K562 (cell line): ENCODE data around the gene ASB13. TPM values are rescaled to one million over a fixed set of nuclear protein-coding genes. Genes with fewer than 3 reads are reported as not detected.

Source experiments
- ATAC-seq: fragments of 200-7000 bp; cut with Tn5 transposase; 3 replicates; pipeline ENCODE4 v1.9.1; 2020; ENCODE audit warnings: moderate library complexity
- BruUV-seq: library from RNA; stranded (reverse); fragments of 400-500 nt; replicated peaks from 2 replicates; lab custom pipeline; 2021; lab: Mats Ljungman, UMichigan
- CTCF ChIA-PET: fragments of 300-600 bp; formaldehyde crosslinking; extraction: SDS; loops from one replicate; lab custom pipeline; 2021; ENCODE audit warnings: low intra/inter-chr PET ratio; lab: Yijun Ruan, JAX
- POLR2A ChIA-PET: fragments of 300-600, 350-650 bp; sonication (Branson Sonifier 250); formaldehyde crosslinking; extraction: SDS; loops from one replicate; lab custom pipeline; 2021; ENCODE audit warnings: antibody characterized with exemption, inconsistent platforms; lab: Yijun Ruan, JAX
- DNase-seq, 4 experiments: peaks; one replicate each; pipeline versions ENCODE4 v3.0.0 to v3.0.0-alpha.2; 2011 to 2018; ENCODE audit warnings: low spot score in 3 of 4, mixed read lengths in 3 of 4; ENCODE audit errors: extremely low read depth in 1 of 4
- FAIRE-seq: peaks from 2 replicates; lab custom pipeline; 2011; peaks lifted over from hg19 to GRCh38; lab: Jason Lieb, UNC
- H2AFZ ChIP-seq: 2 replicates; pipeline ENCODE4 v1.6.0; 2011; ENCODE audit warnings: low read depth, low read length, control low read depth, inconsistent platforms
- H3K27ac ChIP-seq: fragments of 200-600 bp; 3 replicates; pipeline ENCODE4 v1.8.0; 2011; ENCODE audit warnings: low read depth, mild to moderate bottlenecking, control low read depth, inconsistent platforms, low read length, moderate library complexity, mixed read lengths; ENCODE audit errors: extremely low read depth
- H3K27me3 ChIP-seq, 2 experiments: fragments of 300-600 bp in 1 of 2; 2 replicates in 1 of 2; 3 replicates in 1 of 2; pipeline versions ENCODE4 v1.6.0 to v1.8.0; 2011; ENCODE audit warnings: inconsistent platforms in 2 of 2, low read length in 2 of 2, mild to moderate bottlenecking in 1 of 2, mixed read lengths in 1 of 2, moderate library complexity in 1 of 2; ENCODE audit not compliant: control insufficient read depth in 2 of 2, insufficient read depth in 2 of 2
- H3K36me3 ChIP-seq: fragments of 300-600 bp; 3 replicates; pipeline ENCODE4 v1.8.0; 2011; ENCODE audit warnings: mild to moderate bottlenecking, low read length, inconsistent platforms; ENCODE audit not compliant: control insufficient read depth, insufficient read depth
- H3K4me1 ChIP-seq, 2 experiments: fragments of 200-600 bp in 1 of 2; replicated peaks in 1 of 2; 2 replicates in 1 of 2; 3 replicates in 1 of 2; pipeline versions ENCODE4 v1.5.1 to v1.8.0; 2011; ENCODE audit warnings: inconsistent platforms in 2 of 2, low read length in 2 of 2, mild to moderate bottlenecking in 1 of 2, mixed read lengths in 1 of 2, moderate library complexity in 1 of 2; ENCODE audit not compliant: control insufficient read depth in 2 of 2, insufficient read depth in 2 of 2
- H3K4me2 ChIP-seq: 2 replicates; pipeline ENCODE4 v1.6.1; 2011; ENCODE audit warnings: low read length, control low read depth, inconsistent platforms, mixed read lengths; ENCODE audit not compliant: insufficient read depth
- H3K4me3 ChIP-seq: fragments of 200-600 bp; sonication (generic), shearing (Covaris generic); 2 replicates; pipeline ENCODE4 v1.5.1; 2016; ENCODE audit warnings: control low read depth, inconsistent platforms
- H3K79me2 ChIP-seq: fragments of 200-600 bp; 3 replicates; pipeline ENCODE4 v1.8.0; 2011; ENCODE audit warnings: low read length, inconsistent platforms; ENCODE audit not compliant: control insufficient read depth, insufficient read depth
- H3K9ac ChIP-seq, 2 experiments: 2 replicates each; pipeline versions ENCODE4 v1.6.0 to v1.6.1; 2011; ENCODE audit warnings: low read depth in 2 of 2, low read length in 2 of 2, control low read depth in 1 of 2, inconsistent platforms in 1 of 2, mild to moderate bottlenecking in 1 of 2, mixed read lengths in 1 of 2; ENCODE audit not compliant: insufficient read depth in 1 of 2
- H3K9me1 ChIP-seq: one replicate; pipeline ENCODE4 v1.6.0; 2011; ENCODE audit warnings: inconsistent platforms, mild to moderate bottlenecking, low read length, moderate library complexity; ENCODE audit not compliant: control insufficient read depth, insufficient read depth
- H3K9me3 ChIP-seq: replicated peaks from 2 replicates; pipeline ENCODE4 v1.5.1; 2011; ENCODE audit warnings: low read depth, low read length, inconsistent platforms; ENCODE audit not compliant: control insufficient read depth, insufficient read depth
- H4K20me1 ChIP-seq: replicated peaks from 2 replicates; pipeline ENCODE4 v1.6.1; 2011; ENCODE audit warnings: low read length, inconsistent platforms, mixed read lengths; ENCODE audit not compliant: control insufficient read depth, insufficient read depth
- BRD4 ChIP-seq: fragments of 200-600 bp; sonication (generic); IDR thresholded peaks from 2 replicates; pipeline ENCODE4 v1.6.1; 2017; ENCODE audit warnings: inconsistent platforms
- MCM7 ChIP-seq, 2 experiments: fragments of 450-650 bp; IDR thresholded peaks; 2 replicates each; pipeline ENCODE4 v1.6.1; 2016 to 2018
- SAFB2 ChIP-seq: fragments of 200-400 bp; formaldehyde crosslinking; IDR thresholded peaks from 2 replicates; pipeline ENCODE4 v1.6.1; 2018; ENCODE audit warnings: borderline replicate concordance, low read length, low read depth, moderate library complexity; ENCODE audit not compliant: severe bottlenecking
- THRAP3 ChIP-seq: fragments of 450-650 bp; IDR thresholded peaks from 2 replicates; pipeline ENCODE4 v1.6.1; 2016; ENCODE audit warnings: mild to moderate bottlenecking, inconsistent platforms, borderline replicate concordance
- ZNF224 ChIP-seq: sonication (generic); formaldehyde crosslinking; IDR thresholded peaks from 2 replicates; pipeline ENCODE4 v1.8.0; 2022; ENCODE audit warnings: mild to moderate bottlenecking, missing genetic modification reagents
- ZNF584 ChIP-seq: fragments of 200-800 bp; sonication (Bioruptor generic); IDR thresholded peaks from 2 replicates; pipeline ENCODE4 v1.6.1; 2016; ENCODE audit warnings: low read depth, mild to moderate bottlenecking, missing genetic modification characterization, missing compliant biosample characterization
- WGBS: fragments of 100-300 bp; shearing (Covaris generic); methylation state at CpG from one replicate; pipeline ENCODE4 v1.1.6; 2016; ENCODE audit warnings: low coverage, mixed read lengths; ENCODE audit not compliant: insufficient coverage; ENCODE audit errors: missing lambda C conversion rate; 5-methylcytosine and 5-hydroxymethylcytosine counted together
- in situ Hi-C: fragments of 300-500 bp; cut with MboI; formaldehyde crosslinking; loops from 4 replicates; pipeline ENCODE4 v1.15.0; 2018; ENCODE audit warnings: inconsistent platforms, mixed read lengths
- intact Hi-C: fragments of 100-400 bp; cut with micrococcal nuclease; formaldehyde crosslinking; loops from 2 replicates; pipeline ENCODE4 v1.14.2; 2022
- polyA plus RNA-seq, 8 experiments: library from polyadenylated mRNA; depleted of rRNA in 4 of 8; stranded (reverse) in 5 of 8; unstranded in 3 of 8; fragments of >200 nt; fragmentation: Nextera tagmentation in 2 of 8; fragmentation: Illumina TruSeq in 1 of 8; extraction: Ambion mirVana in 2 of 8; extraction: Trizol in 1 of 8; gene quantifications; 2 replicates each; pipeline versions ENCODE4 v1.2.1 to v1.2.3, GENCODE V29; 2011 to 2014; ENCODE audit warnings: inconsistent platforms in 1 of 8, missing spikeins in 1 of 8
- total RNA-seq, 7 experiments: library from RNA; depleted of rRNA in 6 of 7; stranded (reverse); fragments of >200 nt in 6 of 7; fragmentation: Illumina TruSeq in 2 of 7; extraction: Trizol in 2 of 7; gene quantifications; 2 replicates each; pipeline versions ENCODE4 v1.2.1 to v1.2.3, GENCODE V29; 2011 to 2021; ENCODE audit warnings: low replicate concordance in 1 of 7
- TF ChIP-seq, protein P1 (sequence below): fragments of 200-600 bp; sonication (generic); IDR thresholded peaks from one replicate; pipeline ENCODE4 v1.6.1; 2012; ENCODE audit warnings: mild to moderate bottlenecking, low read depth, low read length, inconsistent platforms
- TF ChIP-seq, protein P2 (sequence below): IDR thresholded peaks from 3 replicates; pipeline ENCODE4 v1.6.1; 2011; ENCODE audit warnings: borderline replicate concordance, mild to moderate bottlenecking; ENCODE audit not compliant: insufficient read length, insufficient read depth
- TF ChIP-seq, protein P3 (sequence below): fragments of 450-650 bp; IDR thresholded peaks from 2 replicates; pipeline ENCODE4 v1.6.1; 2018; ENCODE audit warnings: mild to moderate bottlenecking, low read depth; ENCODE audit not compliant: partially characterized antibody

The ASB13 gene
- total and polyA plus RNA-seq, 9 of the 15 experiments (the other 6 are each of a cell fraction or from before 2014, with no cell fraction given), result 5.2 to 28.8 (median 16.9) TPM

DNA sequence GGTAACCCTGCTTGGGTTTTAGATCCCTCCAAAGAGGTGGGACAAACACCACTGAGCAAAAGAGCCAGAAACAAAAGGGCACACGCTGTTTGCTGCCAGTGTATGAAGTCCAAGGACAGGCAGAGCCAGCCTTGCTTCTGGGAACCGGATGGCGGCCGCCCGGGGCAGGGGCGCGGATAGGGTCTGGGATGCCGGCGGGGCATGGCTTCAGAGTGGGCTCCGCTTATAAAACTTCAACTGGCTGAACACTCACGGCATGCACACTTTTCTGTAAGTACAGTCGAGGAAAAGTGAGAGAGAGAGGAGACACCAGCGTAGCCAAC, 62.6 kb downstream of the ASB13 start:
- intact Hi-C loops (no loop called here), in situ Hi-C loops (no loop called here)
- POLR2A ChIA-PET, result no interaction called here
- no TSS peak for BruUV-seq
- no peaks in the 10 kb centered on the region for H4K20me1 ChIP-seq
- no peaks in the 10 kb centered on the region for H3K36me3 ChIP-seq
- CTCF ChIA-PET, result no interaction called here
- no peak overlapping the region for H3K4me3 ChIP-seq
- ATAC-seq, result no peak
- H3K9me3 ChIP-seq, result no peaks in the 10 kb centered on the region
- no peak for FAIRE-seq
- no peaks in the 10 kb centered on the region for H3K9me1 ChIP-seq
- H3K4me1 ChIP-seq, result no peaks in the 10 kb centered on the region
- WGBS, result 63% methylated on average over 13 of the region's 13 CpGs
- no peak overlapping the region for H2AFZ ChIP-seq
- no peak for DNase-seq
- no peak overlapping the region for H3K27ac ChIP-seq
- H3K9ac ChIP-seq, result no peak overlapping the region
- peaks cover 0 to 6% of the 10 kb centered on the region in 2 experiments; a peak in 1 of 5 replicates for H3K27me3 ChIP-seq
- H3K4me2 ChIP-seq, result no peak overlapping the region
- H3K79me2 ChIP-seq, result no peaks in the 10 kb centered on the region
- no peak for TF ChIP-seq THRAP3
- TF ChIP-seq, protein P1, sequence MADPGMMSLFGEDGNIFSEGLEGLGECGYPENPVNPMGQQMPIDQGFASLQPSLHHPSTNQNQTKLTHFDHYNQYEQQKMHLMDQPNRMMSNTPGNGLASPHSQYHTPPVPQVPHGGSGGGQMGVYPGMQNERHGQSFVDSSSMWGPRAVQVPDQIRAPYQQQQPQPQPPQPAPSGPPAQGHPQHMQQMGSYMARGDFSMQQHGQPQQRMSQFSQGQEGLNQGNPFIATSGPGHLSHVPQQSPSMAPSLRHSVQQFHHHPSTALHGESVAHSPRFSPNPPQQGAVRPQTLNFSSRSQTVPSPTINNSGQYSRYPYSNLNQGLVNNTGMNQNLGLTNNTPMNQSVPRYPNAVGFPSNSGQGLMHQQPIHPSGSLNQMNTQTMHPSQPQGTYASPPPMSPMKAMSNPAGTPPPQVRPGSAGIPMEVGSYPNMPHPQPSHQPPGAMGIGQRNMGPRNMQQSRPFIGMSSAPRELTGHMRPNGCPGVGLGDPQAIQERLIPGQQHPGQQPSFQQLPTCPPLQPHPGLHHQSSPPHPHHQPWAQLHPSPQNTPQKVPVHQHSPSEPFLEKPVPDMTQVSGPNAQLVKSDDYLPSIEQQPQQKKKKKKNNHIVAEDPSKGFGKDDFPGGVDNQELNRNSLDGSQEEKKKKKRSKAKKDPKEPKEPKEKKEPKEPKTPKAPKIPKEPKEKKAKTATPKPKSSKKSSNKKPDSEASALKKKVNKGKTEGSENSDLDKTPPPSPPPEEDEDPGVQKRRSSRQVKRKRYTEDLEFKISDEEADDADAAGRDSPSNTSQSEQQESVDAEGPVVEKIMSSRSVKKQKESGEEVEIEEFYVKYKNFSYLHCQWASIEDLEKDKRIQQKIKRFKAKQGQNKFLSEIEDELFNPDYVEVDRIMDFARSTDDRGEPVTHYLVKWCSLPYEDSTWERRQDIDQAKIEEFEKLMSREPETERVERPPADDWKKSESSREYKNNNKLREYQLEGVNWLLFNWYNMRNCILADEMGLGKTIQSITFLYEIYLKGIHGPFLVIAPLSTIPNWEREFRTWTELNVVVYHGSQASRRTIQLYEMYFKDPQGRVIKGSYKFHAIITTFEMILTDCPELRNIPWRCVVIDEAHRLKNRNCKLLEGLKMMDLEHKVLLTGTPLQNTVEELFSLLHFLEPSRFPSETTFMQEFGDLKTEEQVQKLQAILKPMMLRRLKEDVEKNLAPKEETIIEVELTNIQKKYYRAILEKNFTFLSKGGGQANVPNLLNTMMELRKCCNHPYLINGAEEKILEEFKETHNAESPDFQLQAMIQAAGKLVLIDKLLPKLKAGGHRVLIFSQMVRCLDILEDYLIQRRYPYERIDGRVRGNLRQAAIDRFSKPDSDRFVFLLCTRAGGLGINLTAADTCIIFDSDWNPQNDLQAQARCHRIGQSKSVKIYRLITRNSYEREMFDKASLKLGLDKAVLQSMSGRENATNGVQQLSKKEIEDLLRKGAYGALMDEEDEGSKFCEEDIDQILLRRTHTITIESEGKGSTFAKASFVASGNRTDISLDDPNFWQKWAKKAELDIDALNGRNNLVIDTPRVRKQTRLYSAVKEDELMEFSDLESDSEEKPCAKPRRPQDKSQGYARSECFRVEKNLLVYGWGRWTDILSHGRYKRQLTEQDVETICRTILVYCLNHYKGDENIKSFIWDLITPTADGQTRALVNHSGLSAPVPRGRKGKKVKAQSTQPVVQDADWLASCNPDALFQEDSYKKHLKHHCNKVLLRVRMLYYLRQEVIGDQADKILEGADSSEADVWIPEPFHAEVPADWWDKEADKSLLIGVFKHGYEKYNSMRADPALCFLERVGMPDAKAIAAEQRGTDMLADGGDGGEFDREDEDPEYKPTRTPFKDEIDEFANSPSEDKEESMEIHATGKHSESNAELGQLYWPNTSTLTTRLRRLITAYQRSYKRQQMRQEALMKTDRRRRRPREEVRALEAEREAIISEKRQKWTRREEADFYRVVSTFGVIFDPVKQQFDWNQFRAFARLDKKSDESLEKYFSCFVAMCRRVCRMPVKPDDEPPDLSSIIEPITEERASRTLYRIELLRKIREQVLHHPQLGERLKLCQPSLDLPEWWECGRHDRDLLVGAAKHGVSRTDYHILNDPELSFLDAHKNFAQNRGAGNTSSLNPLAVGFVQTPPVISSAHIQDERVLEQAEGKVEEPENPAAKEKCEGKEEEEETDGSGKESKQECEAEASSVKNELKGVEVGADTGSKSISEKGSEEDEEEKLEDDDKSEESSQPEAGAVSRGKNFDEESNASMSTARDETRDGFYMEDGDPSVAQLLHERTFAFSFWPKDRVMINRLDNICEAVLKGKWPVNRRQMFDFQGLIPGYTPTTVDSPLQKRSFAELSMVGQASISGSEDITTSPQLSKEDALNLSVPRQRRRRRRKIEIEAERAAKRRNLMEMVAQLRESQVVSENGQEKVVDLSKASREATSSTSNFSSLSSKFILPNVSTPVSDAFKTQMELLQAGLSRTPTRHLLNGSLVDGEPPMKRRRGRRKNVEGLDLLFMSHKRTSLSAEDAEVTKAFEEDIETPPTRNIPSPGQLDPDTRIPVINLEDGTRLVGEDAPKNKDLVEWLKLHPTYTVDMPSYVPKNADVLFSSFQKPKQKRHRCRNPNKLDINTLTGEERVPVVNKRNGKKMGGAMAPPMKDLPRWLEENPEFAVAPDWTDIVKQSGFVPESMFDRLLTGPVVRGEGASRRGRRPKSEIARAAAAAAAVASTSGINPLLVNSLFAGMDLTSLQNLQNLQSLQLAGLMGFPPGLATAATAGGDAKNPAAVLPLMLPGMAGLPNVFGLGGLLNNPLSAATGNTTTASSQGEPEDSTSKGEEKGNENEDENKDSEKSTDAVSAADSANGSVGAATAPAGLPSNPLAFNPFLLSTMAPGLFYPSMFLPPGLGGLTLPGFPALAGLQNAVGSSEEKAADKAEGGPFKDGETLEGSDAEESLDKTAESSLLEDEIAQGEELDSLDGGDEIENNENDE, result no peak
- no peak for TF ChIP-seq BRD4
- TF ChIP-seq, protein P2, sequence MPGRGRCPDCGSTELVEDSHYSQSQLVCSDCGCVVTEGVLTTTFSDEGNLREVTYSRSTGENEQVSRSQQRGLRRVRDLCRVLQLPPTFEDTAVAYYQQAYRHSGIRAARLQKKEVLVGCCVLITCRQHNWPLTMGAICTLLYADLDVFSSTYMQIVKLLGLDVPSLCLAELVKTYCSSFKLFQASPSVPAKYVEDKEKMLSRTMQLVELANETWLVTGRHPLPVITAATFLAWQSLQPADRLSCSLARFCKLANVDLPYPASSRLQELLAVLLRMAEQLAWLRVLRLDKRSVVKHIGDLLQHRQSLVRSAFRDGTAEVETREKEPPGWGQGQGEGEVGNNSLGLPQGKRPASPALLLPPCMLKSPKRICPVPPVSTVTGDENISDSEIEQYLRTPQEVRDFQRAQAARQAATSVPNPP, result no peak
- TF ChIP-seq SAFB2, result no peak
- TF ChIP-seq MCM7 (IDR thresholded peaks at IDR 0.05), result no peak
- no peak for TF ChIP-seq ZNF584 (CRISPR knock-in tag)
- no peak for TF ChIP-seq ZNF224 (CRISPR knock-in tag)
- TF ChIP-seq, protein P3, sequence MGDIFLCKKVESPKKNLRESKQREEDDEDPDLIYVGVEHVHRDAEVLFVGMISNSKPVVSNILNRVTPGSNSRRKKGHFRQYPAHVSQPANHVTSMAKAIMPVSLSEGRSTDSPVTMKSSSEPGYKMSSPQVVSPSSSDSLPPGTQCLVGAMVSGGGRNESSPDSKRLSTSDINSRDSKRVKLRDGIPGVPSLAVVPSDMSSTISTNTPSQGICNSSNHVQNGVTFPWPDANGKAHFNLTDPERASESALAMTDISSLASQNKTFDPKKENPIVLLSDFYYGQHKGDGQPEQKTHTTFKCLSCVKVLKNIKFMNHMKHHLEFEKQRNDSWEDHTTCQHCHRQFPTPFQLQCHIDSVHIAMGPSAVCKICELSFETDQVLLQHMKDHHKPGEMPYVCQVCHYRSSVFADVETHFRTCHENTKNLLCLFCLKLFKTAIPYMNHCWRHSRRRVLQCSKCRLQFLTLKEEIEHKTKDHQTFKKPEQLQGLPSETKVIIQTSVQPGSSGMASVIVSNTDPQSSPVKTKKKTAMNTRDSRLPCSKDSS, result no peak
